Memory B cell (primary cell): ENCODE results near the gene CD99L2.

Source experiments
- ATAC-seq: fragments of 150-1000 bp; cut with Tn5 transposase; 2 replicates; pipeline ENCODE4 v1.10.0; 2021; ENCODE audit warnings: low read depth, mild to moderate bottlenecking, moderate library complexity
- DNase-seq, 2 donors: peaks; one replicate each; pipeline ENCODE4 v3.0.0; 2022; ENCODE audit warnings: low spot score in 2 of 2
- H3K27ac Mint-ChIP-seq: one replicate; pipeline ENCODE4 v1.8.0; 2022; ENCODE audit warnings: mild to moderate bottlenecking, moderate library complexity, mixed read lengths
- H3K27me3 Mint-ChIP-seq: one replicate; pipeline ENCODE4 v1.8.0; 2022; ENCODE audit warnings: mixed read lengths
- H3K36me3 Mint-ChIP-seq: one replicate; pipeline ENCODE4 v1.8.0; 2022; ENCODE audit warnings: mild to moderate bottlenecking, mixed read lengths
- H3K4me1 Mint-ChIP-seq: one replicate; pipeline ENCODE4 v1.8.0; 2022; ENCODE audit warnings: mixed read lengths
- H3K4me3 Mint-ChIP-seq: one replicate; pipeline ENCODE4 v1.8.0; 2022; ENCODE audit warnings: mild to moderate bottlenecking, moderate library complexity, mixed read lengths
- H3K9me3 Mint-ChIP-seq: one replicate; pipeline ENCODE4 v1.8.0; 2022; ENCODE audit warnings: mixed read lengths

Gene CD99L2

DNA sequence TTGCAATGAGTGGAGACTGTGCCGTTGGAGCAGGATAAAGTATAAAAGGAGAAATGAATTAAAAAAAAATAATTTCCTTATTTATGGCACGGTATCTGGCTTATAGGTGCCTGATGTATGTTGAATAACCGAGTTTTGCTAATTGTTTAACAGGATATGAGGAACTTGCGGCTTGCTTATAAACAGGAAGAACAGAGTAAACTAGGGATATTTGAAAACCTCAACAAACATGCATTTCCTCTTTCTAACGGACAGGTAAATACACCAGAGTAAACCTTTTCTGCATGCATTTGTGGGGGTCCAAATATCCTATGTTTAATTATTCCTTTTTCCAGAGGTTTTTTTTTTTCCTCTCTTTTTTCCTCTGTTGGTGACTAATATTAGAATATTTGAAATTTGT is 168.5 kb downstream of the CD99L2 start:
- peaks cover 23% of the 10 kb centered on the region for H3K36me3 Mint-ChIP-seq

DNA sequence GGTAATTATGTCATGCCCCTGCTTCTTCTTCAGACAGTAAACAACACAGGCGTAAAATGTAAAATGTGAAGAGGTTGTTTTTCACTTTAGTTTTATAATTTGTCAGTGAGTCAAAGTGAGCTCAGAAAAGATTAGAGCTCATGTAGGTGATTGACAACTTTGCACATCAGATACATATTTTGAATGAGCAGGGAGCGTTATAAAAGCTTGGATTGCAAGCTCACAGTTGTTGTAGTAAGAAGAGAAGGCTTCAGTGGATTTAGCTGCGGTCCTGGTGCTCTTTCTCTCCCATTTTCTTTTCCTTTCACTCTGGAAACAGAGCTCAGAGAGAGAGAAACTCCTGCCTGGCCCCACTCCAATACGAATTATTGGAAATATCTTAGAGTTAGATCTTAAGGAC is 178.8 kb downstream of the CD99L2 start:
- H3K36me3 Mint-ChIP-seq, result peaks cover 7% of the 10 kb centered on the region
- peaks cover 6% of the 10 kb centered on the region for H3K4me1 Mint-ChIP-seq
- DNase-seq (no peak), ATAC-seq (no peak)
- H3K9me3 Mint-ChIP-seq, result no peaks in the 10 kb centered on the region
- H3K27ac Mint-ChIP-seq, result no peak overlapping the region
- no peaks in the 10 kb centered on the region for H3K27me3 Mint-ChIP-seq
- no peak overlapping the region for H3K4me3 Mint-ChIP-seq

More for the DNA sequence above, 168.5 kb downstream of the CD99L2 start:
- H3K4me3 Mint-ChIP-seq, result no peak overlapping the region
- H3K27ac Mint-ChIP-seq, result peak overlapping the region; percentile 72
- H3K4me1 Mint-ChIP-seq, result peaks cover 10% of the 10 kb centered on the region
- H3K9me3 Mint-ChIP-seq, result no peaks in the 10 kb centered on the region
- ATAC-seq, result peak; percentile 52
- DNase-seq, result no peak
- H3K27me3 Mint-ChIP-seq, result no peaks in the 10 kb centered on the region
